Activated CD4-positive, CD25-positive, alpha-beta regulatory T cell treated with anti-CD3 and anti-CD28 coated beads, Interleukin-2, amount 50 U/mL, for 72 hours (primary cell): ENCODE measurements around the gene SH2D3C.
"Not testable (repeated sequence)": the region's sequence is repeated elsewhere in the genome, so short reads cannot be mapped to it uniquely, and the experiment has no call there.

ENCODE experiments used
- DNase-seq: peaks from one replicate; pipeline ENCODE4 v3.0.0; 2021

The SH2D3C gene

DNA sequence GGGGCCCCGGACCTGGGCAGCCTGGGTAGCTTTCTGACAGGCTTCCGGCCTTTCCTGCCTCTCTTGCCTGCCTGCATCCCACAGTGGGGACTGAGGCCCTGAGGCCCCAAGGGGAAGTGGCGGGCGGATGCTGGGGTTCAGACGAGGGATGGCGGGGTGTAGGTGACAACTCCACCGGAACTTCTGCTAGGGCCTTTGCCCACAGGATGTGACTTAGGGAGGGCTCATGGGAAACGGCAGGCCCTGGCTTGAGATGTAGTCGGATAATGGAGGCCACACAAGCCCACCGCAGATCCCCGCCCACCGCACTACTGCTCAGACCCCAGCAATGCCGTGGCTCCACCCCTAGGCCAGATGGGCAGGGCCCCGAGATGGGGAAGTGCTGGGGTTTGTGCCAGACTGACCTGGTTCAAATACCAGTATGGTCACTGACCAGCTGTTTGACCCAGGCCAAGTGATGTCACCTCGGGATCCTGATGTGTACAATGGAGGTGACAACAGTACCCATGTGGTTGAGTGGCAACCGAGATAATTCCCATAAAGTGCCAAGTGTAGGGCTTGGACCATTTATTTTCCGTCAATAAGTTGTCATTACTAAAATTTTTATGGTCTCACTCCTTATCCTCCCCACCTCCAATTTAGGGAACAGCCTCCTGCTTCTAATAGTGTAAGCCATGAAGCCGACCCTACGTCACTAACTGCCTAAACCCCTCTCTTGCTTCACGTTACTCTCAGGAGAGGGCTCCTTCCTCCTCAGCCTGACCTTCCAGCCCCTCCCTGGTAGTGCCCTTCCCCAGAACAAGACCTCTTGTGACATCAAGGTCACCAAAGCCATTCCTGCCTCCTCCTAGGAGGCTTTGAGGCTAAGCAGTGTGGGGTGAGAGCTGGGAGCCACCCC, 4.9 kb upstream of the SH2D3C start:
- DNase-seq = peak; percentile 72

DNA sequence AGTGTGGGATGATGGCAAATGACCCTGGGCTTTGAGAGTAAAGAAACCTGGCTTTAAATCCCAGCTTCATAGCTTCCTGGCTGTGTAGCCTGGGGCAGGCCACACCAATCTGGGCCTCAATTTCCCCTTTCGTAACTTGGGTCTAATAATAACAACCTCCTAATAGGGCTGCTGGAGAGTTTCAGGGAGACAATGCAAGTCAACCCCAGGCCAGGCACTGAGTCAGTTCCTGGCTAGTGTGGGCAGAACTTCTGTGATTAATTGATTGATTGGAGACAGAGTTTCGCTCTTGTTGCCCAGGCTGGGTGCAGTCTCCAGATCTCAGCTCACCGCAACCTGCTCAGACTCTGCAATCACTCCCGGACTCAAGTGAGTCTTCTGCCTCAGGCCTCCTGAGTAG, 3.3 kb upstream of the SH2D3C start:
- no peak for DNase-seq

DNA sequence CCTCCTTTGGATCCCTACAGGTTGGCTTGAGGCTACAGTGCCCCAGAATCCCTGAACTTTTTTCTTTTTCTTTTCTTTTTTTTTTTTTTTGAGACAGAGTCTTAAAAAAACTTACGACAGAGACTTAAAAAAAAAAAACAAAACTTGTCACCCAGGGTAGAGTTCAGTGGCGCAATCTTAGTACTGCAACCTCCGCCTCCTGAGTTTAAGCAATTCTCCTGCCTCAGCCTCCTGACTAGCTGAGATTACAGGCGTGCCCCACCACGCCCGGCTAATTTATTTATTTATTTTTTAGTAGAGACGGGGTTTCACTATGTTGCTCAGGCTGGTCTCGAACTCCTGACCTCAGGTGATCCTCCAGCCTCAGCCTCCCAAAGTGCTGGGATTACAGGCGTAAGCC, 2.4 kb upstream of the SH2D3C start:
- DNase-seq = not testable (repeated sequence)

DNA sequence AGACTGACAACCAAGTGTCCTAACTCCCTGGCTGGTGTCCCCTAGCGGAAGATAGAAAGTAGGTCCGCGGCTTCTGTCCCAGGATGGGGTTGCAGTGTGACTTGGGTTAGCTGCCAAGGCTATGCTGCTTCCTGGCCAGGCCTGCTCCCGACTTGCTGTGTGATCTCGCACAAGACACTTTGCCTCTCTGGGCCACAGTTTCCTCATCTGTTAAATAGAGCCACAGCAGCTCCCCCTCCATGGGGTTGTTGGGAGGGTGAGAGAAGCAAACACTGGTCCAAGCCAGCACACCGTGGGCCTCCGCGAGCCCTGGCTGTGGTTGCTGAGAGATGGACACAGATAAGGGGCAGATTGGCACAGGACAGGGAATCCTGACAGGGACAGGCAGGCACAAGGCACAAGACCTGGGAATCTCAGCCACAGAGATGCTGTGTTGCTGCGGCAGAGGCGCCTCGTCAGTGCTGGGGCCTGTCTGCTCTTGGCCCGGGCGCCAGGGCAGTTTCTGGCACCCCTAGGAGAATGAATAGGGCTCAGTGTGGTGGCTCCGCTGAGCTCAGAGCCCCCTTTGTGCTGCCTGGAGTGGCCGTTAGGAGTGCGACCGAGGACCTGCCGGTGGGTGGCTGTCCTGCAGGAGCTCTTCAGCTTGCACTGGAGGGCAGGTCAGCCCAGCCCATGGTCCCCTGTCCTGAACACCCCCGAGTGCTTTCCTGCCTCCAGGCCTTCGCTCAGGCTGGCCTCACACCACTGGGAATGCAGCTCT, 1.8 kb upstream of the SH2D3C start:
- no peak for DNase-seq

DNA sequence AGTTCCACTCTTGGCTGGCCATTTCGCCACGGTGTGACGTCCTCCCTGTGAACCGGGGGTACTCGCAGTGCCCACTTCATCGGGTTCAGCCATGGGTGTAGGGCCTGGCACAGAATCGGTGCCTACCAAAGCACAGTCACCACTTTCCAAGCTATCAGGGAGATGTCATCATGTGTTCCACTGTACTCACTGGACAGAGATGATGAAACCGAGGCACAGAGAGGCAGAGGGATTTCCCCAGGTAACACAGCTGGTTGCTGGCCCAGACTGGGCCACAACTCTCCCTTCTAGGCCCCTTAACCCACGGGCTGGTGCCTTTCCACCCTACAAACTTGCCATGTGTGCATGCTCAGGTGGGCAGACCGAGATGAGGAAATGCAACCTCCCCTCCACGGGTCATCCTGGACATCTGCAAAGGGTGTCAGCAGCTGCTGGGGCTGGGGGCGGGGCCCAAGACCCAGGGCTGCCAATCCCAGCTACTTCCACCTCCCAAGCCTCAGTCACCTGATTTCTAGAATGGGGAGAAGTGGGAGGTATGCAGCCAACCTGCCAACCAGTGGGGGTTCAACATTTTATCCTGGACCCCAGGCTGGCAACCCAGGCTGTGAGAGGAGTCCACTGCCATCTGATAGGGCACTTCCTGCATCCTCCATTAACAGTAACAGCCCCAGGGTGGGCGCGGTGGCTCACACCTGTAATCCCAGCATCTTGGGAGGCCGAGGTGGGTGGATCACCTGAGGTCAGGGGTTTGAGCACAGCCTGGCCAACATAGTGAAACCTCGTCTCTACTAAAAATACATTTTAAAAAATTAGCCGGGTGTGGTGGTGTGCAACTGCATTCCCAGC, 893 bp upstream of the SH2D3C start:
- DNase-seq = peak; percentile 64

DNA sequence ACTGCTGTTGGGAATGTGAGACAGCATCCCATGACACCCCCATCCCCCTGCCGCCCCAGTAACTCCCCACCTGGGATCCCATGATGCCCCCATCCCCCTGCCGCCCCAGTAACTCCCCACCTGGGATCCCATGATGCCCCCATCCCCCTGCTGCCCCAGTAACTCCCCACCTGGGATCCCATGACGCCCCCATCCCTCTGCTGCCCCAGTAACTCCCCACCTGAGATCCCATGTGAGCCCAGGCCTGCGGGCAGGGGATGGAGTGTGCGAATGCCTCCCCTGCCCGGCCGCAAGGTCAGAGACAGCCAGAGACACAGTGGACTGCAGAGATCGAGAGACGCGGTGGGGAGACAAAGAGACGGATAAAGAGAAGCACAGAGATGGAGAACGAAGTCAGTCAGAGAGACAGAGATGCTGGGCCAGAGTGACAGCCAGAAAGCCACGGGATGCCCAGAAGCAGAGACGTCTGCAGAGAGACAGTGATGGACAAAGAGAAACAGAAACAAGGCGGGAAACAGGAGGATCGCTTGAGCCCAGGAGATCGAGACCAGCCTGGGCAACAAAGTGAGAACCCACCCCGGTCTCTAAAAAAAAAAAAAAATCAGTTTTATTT, 992 bp downstream of the SH2D3C start:
- no peak for DNase-seq

DNA sequence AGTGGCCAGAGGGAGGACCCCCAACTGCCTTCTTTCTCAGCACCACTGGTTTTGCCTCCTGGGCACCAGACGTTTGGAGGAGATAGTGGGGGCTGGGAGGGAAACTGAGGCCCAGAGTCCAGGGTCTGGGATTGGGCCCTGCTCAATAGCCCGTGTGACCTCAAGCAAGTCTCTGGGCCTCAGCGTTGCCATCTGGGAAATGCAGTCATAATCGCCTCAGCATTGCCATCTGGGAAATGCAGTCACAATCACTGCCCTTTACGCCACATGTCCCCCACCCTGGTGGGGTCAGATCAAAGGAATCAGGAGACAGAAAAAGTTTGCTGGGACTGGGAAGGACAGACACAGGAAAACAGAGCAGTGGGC, 1.6 kb downstream of the SH2D3C start:
- DNase-seq = no peak

DNA sequence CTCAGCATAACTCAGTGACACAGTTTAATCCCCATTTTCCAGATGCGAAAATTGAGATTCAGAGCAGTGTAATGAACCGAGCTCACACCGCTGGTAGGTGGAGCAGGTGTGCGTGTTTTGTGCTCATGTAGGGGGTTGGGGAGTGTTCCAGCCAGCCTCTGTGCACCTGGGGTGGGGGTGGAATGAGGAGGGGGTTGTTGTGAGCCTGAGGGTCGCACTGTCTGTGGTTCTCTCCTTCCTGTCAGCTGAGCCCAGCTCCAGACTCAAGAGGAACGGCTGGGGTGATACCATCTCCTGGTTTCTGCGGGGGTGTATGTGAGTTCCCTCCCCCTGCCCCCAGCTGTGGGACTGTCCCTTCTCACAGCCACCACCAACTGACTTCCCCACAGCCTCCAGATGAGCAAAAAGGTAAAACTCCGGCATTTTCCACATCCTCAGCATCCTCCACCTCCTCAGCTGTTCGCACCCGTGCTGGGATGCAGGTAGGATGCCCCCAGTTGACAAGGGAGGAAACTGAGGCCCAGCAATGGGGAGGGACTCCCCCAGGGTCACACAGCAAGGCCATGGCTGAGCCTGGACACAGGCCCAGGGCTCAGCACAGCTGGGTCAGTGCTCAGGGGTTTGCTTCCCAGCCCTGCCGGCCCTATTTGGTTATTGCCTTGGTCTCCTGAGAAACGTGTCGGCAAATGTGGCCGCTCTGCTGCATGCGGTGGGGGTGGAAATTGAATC, 2.1 kb downstream of the SH2D3C start:
- DNase-seq = peak; percentile 71

DNA sequence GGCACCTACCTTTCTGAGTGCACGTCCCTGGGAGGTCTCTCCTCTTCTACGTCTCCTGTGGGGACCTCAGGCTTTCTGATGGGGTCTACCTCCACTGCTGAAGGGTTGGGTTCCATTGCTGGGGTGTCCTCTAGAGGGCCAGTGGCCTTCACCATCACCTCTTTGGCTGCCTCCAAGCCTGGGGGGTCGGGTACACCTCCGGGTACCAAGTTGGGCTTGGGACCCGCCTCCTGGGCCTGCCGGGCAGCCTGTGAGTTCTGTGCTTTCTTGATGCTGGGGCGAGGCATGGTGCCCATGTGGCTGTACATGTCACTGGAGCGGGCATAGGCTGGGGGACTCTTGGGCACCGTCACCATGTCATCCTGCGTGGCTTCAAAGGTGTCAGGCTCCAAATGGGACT, 4.5 kb downstream of the SH2D3C start:
- DNase-seq = no peak

DNA sequence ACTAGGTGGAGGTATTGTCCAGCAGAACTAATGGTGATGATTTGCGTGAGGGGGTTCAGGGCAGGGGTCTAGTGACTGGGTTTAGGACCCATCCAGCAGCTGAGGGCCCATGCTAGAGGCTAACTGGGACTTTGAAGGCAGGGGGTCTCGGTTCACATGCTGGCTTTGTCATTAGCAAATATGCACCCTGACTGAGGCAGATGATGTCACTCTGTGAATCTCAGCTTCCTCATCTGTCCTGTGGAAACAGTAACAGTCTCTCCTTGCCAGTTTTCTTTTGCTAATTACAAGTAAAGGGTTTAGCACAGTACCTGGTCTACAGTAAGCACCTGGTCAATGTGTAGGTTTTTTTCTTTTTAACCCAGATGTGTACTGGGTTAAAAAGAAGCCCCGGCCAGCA, 5.2 kb downstream of the SH2D3C start:
- DNase-seq = no peak

DNA sequence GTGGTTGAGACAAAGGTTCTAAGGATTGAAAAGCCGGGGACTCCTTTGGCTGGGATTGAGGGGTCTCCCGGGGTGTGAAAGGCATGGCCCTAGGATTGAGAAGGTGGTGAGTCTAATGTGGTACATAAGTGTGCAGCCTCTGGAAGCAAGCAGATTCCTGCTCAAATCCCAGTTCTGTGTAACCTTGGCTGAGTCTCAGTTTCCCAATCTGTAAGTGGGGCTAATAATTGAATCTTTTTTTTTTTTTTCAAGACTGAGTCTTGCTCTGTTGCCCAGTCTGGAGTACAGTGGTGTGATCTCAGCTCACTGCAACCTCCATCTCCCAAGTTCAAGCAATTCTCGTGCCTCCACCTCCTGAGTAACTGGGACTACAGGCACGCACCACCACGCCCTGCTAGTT, 5.9 kb downstream of the SH2D3C start:
- DNase-seq = no peak

DNA sequence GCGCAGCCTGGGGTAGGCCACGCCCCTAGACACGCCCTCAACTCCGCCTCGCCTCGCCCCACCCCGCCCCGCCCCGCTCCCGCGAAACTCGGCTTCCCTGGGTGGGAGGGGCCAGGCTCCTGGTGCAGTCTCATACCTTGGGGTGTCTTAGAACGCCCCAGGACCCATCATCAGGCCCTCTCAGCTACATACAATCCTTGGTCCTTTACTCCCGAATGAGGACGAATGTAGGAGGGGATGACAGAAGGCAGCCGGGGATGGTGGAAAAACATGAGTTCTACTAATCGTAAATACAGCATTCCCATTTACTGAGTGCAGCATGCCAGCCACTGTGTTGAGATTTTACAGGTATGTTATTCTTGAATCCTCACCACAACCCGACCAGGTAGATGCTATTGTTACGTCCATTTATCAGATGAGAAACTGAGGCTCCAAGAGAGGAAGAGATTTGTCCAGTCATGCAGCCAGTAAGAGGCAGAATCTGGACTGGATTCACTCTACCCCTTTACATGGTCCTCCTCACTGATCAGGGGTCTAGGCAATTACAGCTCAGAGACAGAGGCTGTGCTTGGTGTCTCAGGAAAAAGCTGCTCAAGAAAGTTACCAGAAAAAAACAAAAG, 6.8 kb downstream of the SH2D3C start:
- DNase-seq = no peak

DNA sequence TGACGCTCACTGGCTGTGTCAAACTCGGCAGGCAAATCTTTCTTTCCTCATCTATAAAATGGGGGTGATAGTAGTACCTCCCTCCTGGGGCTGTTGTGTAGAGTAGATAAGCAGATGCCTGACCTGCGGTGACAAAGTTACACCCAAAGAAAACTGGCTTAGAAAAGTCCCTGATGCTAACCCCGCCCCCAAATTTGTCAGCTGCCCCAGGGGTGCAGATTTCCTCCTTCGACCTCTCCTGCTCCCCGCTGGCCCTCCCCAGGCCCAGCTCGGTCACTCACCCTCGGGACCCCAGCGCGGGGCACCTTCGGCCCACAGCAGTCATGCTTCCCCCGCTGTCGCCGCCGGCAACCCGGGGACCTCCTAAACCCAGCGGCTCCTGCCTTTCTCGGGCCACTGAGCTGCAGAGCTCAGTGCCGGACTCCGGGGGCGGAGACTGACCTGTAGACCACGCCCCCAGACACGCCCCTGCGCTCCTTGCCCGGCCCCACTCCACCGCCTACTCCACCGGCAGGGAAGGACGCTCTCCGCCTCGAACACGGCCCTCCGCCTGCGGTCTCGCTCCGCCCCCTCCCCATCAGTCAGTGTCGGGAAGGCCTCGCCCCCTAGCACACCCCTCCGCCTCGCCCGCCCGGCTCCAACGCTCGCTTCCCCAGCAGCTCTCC, 7.4 kb downstream of the SH2D3C start:
- peak; percentile 97 for DNase-seq

DNA sequence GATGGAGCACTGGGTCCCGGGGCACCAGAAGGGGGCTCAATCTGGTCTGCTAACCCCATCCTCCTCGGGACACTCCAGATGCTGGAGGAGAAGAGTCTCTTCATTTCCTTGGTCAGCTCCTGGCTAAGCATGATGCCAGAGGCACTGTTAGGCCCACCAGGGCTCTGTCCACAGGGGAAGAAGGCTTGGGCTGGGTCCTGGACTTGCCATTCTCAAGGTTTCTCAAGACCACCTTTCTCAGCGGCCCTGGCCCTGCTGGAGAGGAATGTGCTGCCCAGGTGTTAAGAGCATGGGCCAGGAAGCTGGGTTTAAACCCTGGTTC, 7.9 kb downstream of the SH2D3C start:
- DNase-seq = no peak

DNA sequence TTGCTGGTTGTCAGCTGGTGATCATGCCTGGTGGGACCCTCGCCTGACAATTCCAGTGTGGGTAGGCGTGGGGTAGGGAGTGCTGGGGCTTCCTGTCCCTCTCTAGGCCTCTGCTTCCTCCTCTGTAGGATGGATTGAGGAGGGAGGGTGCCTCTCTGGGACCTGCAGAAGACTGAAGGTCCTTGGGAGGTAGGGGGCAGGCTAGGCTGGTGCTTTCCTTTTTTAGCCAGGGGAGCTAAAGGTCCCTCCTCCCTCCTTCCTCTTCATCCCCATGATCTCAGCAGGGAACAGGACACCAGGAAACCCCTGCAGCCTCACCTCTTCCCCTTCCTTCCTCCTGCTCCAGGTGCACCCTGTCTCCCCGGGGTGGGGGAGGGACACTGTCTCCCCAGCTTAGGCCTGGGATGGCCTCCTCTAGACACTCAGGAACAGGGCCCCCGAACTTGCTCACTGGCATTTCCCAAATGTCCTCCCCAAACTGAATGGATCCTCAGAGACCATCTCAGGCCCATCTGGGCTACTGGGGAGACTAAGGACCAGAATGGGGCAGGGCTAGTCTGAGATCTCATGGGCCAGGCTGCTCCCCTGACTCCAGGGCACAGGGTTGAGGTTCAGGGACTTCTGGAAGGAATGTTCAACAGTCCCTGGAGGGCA, 8.4 kb downstream of the SH2D3C start:
- no peak for DNase-seq

DNA sequence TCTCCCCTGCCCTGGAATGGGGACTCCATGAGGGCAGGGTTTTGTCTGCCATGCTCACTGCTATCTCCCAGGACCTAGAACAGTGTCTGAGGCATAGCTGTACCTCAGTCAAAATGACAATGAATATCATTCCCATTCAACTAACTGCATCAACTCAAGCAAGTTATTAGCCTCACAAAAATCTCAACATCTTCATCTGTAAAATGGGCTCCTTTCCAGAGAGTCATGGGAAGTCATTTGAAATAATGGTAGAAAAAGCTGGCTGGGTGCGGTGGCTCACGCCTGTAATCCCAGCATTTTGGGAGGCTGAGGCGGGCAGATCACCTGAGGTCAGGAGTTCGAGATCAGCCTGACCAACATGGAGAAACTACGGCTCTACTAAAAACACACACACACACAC, 9.4 kb downstream of the SH2D3C start:
- DNase-seq = no peak

DNA sequence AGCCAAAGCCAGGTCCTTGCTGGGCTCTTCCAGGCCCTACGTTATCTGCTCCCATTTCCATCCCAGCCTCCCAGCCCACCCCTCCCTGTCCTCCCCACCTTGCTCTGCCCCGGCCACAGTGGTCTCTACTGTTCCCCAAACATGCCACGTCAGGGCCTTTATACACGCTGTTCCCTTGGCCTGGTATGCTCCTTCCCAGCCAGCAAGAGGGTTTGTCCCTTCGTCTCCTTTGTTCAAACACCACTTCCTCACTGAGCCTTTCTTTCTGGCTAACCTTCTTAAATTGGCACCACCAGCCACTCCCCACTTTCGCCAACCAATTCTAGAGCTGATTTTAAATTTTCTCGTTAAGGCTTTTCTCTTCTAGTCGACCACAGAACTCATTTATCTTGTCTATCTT, 9.8 kb downstream of the SH2D3C start:
- DNase-seq = no peak

DNA sequence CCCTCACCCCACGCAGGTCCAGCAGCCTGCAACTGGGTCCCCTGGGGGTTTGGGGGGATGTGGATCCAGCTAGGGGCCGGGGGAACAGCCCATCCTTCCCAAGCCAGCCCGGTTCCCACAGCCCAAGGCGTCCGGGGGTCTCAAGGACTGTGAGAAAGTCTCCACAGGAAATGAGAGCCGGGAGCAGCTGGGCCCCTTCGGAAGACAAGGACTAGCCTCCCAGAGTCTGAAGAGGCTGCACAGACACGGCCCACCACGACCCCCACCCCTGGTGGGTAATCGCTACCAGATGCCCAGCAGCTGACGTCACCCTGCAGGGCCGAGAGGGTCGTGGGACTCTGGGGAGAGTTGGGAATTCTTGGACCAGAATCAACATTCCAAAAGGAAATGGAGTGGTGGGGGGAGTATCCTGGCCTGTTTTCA, 10.5 kb downstream of the SH2D3C start:
- DNase-seq = no peak

DNA sequence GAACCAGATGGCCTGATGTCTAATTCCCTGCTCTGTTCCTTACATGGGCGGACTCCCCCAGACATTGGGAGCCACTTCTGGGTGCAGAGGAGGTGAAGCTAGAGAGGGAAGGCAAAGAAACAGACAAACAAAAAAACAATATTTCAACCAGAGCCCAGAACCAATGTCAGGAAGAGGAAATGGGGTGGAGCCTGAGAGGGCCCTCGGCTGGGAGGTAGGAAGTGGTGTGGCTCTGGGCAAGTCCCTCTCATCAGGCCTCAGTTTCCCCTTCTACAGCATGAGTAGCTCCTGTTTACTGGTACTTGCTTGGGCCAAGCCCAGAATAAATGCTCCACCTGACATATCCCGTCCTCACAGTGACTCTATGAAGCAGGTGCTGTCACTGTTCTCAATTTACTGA, 11.1 kb downstream of the SH2D3C start:
- no peak for DNase-seq

DNA sequence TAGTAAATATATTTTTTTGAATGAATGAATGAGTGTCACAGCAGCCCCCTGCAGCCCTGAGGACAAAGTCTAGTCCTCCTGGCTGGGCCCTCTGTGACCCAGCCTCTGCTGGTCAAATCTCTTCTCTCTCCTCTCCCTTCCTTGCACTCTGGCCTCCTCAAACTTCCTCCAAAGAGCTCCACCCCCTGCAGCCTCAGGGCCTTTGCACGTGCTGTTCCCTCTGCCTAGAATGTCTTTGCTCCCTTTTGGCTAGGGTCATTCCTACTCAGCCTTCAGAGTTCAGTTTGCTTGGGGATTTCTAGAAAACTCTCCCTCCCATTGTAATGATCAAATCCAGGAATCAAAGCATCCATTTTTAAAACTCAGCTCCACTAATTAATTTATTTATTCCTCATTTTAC, 13.0 kb downstream of the SH2D3C start:
- DNase-seq = no peak

DNA sequence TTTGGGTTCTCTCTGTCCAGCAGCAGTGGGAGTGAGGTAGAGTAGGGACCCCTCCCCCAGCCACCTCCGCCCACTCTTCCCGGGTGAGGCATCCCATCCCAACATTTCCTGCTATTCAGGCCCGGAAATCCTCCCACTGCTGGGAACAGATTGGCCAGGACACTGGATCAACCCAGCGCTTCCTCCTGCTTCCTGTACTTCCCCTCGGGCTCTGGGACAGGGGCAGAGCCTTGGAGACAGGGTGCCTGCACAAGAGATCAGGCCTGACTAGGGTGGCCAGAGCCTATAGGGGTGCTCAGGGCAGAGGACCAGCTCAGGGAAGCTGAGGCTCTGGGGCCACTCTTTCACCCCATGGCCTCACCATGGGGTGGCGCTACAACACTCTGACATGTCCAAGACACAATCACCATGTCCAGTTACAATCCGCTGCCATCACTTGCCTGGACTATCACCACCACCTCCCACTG, 14.5 kb downstream of the SH2D3C start:
- DNase-seq = no peak
